GM19467 (cell line): ENCODE measurements around the gene POLR1C.
"Not testable (repeated sequence)": the region's sequence is repeated elsewhere in the genome, so short reads cannot be mapped to it uniquely, and the experiment has no call there.

ENCODE experiments used
- ATAC-seq: cut with Tn5 transposase; IDR thresholded peaks from one replicate; pipeline ENCODE4 v1.9.1; 2021; ENCODE audit warnings: mild to moderate bottlenecking, moderate library complexity; ENCODE audit not compliant: unreplicated experiment

The POLR1C gene

DNA sequence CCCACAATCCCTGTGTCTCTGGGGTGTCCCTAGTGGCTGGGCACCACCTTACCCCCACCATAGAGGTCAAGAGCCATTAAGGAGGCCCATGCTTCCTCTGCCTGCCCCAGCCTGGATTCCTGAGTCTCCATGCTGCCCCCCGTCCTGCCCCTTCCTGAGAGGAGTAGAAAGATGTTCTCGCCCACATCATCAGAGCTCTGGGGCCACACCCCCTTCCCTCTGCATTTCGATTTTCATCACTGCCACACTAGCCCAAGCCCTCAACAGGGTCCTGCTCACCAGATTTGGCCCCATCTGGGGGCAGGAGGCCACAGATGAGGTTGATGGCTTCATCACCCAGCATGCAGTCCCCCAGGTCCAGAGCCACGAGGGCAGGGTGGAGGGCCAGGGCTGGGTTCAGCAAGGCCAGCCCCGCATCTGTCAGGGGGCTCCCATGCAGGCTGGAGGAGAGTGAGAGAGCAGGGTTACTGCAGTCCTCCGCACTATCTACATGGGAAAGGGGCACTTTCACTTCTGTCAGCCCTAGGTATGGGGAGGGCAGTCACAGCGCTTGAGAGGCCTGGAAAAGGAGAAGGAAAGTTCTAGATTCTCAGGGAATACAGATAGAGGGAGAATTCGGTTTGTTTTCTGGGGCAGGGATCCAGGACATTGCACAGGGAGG, 8.3 kb upstream of the POLR1C start:
- ATAC-seq = no peak

DNA sequence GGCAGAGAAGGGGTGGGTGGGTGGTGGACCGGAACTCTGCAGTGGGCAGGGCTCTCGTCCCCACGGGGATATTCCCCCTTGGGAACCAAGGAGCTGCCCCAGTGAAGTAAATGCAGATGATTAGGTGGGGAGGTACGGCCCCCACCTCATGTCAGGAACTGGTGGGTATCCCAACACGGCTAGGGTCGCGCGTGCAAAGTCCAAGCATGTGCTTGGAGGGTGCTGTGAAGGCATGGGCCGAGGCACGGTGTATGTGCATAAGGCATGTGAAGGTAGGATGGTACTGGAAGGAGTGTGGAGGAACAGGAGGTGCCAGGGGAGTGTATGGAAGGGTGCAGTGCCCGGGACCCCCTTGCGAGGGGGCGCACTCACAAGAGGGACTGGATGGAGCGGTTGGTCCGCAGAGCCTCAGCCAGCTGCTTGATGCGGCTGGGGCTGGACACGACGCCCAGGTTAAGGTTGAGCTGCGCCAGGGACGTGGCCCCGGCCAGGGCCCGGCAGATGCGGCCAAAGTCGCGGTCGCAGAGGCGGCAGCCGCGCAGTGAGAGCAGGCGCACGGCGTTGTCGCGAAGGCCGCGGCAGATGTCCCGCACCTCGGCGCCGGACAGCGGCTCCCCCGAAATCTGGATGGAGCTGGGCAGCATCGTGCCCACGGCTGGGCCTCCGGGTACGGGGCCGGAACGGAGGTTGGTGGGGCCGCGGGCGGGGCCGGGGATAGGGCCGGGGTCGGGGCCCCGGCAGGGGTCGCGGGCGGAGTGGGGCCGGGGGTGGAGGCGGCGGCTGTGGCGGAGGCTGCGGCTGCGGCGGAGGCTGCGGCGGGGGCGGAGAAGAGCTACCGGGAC, 7.5 kb upstream of the POLR1C start:
- ATAC-seq = peak; percentile 5

DNA sequence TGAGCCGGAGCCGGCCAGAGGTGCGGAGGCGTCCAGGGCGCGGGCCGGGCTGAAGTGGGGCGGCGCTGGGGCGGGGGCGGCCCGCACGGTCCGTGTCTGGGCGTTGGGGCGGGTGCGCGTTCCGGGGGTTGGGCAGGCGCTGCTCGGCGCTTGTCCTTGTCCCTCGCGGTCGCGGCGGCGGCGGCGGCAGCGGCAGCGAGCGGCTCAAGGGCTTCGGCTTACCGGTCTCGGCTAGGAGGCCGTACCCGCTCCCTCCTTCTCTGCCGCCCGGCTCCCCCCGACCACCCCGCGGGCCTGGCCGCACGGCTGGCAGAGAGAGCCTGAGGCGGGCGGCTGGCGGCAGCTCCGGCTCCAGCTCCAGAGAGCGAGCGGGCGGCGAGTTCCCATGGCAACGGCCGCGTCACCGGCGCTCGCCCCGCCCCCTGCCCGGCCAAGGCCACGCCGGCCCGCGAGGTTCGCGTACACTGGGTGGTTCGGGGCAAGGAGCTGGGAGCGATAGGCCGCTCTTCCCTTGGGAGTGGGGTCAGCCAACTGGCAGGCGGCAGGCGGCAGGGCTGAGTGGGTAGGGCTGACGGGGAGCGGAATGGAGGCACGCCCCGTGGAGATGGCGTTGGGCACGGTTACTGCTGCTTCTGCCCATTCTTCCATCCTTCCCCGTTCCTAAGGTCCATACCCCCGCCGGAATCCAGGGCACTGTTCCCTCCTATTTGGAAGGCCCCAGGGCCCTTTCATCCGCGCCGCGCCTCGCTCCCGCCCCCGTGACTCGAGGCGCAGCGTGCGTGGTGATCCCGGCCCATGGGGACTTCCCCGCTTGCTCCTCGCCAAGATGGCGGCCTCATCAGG, 6.7 kb upstream of the POLR1C start, which contains the start of gene LRRC73:
Gene LRRC73, minus strand, starts transcription at position 363 of the 843 bp plus-strand sequence. CDS start 561 bp downstream, outside the sequence.
- ATAC-seq = peak; percentile 43

DNA sequence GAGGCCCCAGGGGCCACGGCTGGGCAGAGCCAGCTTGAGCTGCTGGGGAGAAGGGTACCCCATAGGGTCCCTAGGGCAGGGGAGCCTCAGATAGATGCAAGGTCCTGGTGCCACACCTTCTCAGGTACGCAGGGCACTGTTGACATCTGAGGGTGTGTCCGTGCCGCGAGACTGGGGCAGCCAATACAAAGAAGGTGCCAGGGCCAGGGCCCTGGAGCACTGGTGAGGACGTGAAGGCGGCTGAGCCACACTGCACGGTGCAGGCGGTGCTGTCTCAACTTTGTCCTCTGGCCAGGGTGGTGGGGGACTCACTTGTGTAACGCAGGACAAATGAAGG, 6.1 kb upstream of the POLR1C start:
- ATAC-seq = no peak

DNA sequence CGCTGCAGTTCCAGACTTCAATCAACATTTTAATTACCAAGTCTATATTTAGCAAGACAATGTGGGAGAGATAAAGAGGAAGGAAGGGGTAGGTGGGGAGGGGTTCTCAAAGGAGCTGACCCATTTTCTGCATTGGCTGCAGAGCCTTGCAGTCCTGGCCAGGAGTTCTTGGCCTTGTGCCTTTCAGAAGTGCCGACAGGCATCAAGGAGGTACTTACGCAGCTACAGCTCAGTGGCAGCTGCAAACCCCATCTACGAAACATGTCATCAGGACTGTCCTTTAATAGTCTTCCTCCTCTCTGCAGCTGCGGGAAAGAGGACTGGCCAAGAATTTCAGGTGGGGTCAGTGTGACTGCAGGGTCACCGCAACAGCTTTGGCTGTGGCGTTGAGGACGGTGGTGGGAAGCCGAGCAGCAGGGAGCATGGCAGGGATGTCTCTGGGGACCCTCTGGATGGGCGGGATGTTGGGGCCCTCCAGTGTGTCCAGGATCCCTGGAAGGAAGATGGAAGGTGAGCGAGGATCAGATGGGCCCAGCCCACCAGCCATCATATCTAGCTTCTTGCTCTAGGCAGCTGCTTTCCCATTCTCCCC, 5.0 kb upstream of the POLR1C start:
- no peak for ATAC-seq

- ATAC-seq = no peak
These were observed 1.1 kb upstream of the POLR1C start for GRCh38 chr6:43515808-43516207.

- no peak for ATAC-seq
These were observed 557 bp upstream of the POLR1C start for GRCh38 chr6:43516367-43516696.

DNA sequence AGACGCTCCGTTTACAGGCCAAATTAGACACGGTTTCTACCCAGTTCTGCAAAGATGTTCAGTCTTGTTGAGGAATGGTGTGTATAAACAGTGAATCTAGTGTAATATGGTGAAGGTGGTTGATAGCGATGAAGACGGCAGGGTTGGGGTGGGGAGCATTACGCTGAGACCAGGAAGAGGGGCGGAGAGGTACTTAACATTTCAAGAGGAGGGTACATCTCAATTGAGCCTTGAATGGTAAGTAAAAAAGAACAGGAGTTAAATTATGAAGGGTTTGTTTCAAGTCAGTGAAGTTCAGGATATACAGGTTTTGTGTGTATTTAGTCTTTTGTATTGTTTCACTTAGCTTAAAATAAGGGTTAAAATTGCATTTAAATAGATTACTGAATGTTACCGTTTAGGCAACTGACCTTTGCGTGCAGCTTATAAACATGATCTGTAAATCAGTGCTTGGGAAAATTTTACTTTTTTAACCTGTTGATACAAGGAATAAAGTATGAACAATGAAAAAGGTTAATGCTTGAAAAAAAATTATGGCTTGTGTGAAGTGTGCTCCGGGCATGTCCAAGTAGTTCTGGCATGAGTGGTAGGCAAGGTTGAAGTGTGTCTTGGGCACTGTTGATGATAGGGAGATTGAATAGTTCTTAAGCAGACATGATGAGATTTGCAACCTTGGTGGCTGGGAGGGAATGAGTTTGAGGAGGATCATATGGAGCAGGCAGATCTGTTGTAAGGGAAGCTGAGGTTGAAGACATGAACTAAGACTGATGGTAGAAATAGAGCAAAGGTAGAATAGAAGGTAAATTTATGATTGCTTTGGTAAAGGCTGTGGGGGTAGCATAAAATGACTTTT, 842 bp downstream of the POLR1C start:
- ATAC-seq = no peak

DNA sequence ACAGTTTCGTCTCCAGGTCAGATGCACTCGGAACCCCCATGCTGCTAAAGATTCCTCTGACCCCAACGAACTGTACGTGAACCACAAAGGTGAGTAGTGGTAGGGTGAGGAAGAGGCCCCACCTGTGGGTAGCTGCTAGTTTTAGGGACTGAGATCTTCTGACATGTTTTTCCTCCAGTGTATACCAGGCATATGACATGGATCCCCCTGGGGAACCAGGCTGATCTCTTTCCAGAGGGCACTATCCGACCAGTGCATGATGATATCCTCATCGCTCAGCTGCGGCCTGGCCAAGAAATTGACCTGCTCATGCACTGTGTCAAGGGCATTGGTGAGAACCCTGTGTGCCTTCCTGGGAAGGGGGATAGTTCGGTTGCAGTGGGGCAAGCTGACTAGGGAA, 3.2 kb downstream of the POLR1C start:
- ATAC-seq = no peak

- no peak for ATAC-seq
These were observed 4.9 kb downstream of the POLR1C start for GRCh38 chr6:43521836-43522235.

DNA sequence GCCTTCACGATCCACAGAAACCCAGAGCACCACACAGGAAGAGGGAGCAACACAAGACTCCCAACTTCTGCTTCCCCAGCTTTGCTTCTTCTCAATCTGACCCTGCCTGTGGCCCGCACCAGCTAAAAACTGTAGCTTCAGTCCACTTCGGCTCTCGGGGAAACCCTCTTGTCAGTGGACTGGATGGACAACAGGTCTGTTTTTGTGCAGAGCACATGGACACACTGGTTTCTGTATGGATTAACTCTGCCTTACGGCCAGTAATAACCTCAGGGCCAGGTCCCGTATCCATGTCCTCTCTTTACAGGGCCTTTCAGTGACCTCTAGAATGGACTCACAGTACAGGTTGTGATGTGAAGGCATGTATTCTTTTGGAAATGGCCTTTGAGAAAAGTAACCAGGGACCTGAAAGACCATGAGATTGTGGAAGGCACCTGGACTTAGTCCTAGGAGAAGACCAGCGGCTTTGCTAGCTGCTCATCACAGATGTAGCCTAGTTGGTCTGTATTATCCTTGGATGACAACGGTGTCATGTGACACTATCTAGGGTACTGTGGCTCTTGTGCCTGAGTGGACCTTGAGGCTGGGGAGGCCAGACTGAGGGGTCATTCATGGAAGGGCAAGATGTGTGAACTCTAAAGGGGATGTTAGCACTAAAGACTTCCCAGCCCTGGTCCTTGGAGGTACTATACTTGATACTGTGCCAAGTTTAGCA, 5.8 kb downstream of the POLR1C start:
- no peak for ATAC-seq

GRCh38 chr6:43523284-43523683, 6.4 kb downstream of the POLR1C start:
- no peak for ATAC-seq

DNA sequence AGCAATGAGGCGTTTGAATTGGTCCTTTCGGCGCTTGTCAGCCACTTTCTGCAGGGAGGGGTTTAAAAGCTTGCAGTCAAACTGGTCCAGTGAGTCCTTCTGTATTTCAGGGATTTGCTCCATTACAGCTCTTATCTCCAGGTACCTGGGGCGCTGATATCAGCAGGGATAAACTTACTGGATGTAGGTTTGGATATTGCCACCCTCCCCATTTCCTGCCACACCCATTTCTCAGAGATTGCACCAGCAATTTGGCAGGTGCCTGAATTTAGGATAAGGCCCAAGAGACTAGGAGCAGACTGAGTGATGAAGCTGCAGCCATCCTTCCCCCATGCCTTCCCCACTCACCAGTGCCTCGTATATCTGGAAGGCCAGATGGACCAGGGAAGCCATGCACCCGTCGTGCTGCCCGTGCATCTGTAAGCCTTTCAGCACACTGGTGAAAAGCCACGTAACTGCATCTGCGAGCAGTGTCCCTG, 7.6 kb downstream of the POLR1C start:
- ATAC-seq = no peak

DNA sequence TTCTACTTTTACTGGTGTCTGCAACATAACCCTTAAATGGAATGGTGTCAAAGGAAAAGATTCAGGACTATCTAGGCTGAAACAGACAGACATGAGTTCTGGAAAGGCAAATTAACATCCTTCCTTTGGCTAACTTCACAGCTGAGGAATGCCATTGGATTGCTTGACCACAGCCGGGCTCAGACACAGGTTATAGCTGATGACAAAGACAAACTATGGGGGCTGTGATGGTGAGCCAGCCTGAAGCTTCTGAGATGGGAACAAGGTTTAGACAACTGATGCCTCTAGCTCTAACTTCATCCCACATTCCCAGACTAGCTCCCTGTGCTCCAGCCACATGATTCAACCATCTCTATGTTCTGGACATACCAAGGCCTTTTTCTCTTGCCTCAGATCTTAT, 15.3 kb downstream of the POLR1C start:
- ATAC-seq = no peak

DNA sequence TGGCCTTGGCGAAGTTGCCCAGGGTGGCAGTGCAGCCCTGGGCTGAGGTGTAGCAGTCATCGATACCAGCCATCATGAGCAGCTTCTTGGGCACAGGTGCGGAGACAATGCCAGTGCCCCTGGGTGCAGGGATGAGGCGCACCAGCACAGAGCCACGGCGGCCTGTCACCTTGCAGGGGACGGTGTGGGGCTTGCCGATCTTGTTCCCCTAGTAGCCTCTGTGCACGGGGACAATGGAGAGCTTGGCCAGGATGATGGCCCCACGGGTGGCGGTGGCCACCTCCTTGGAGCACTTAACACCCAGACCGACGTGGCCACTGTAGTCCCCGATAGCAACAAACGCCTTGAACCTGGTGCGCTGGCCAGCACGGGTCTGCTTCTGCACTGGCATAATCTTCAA, 22.1 kb downstream of the POLR1C start:
- not testable (repeated sequence) for ATAC-seq

- not testable (repeated sequence) for ATAC-seq
These were observed 22.5 kb downstream of the POLR1C start for GRCh38 chr6:43539409-43539808.

- ATAC-seq = no peak
These were observed 23.6 kb downstream of the POLR1C start for GRCh38 chr6:43540507-43540906.

GRCh38 chr6:43541774-43542471, 25.0 kb downstream of the POLR1C start:
- ATAC-seq = no peak

- ATAC-seq = no peak
These were observed 27.6 kb downstream of the POLR1C start for GRCh38 chr6:43544461-43544860.
